Activated CD4-positive, alpha-beta T cell treated with anti-CD3 and anti-CD28 coated beads, Interleukin-2, amount 50 U/mL, for 16 hours (primary cell): ENCODE results near the gene BACH1.

Experiments
- DNase-seq: peaks from one replicate; pipeline ENCODE4 v3.0.0-alpha.2; 2020

Gene BACH1

GRCh38 chr21:29384683-29385359, 86.1 kb downstream of the BACH1 start:
- no peak for DNase-seq

- no peak for DNase-seq
These were observed 87.3 kb downstream of the BACH1 start for GRCh38 chr21:29385934-29386520.

- DNase-seq, result no peak
These were observed 88.1 kb downstream of the BACH1 start for GRCh38 chr21:29386803-29387202.

GRCh38 chr21:29387598-29387997, 88.9 kb downstream of the BACH1 start:
- no peak for DNase-seq

- DNase-seq, result no peak
These were observed 90.4 kb downstream of the BACH1 start for GRCh38 chr21:29389136-29389535.

GRCh38 chr21:29390778-29391177, 92.1 kb downstream of the BACH1 start:
- no peak for DNase-seq

- no peak for DNase-seq
These were observed 95.3 kb downstream of the BACH1 start for GRCh38 chr21:29394051-29394450.
